Transverse colon (tissue), 4 donors: ENCODE data around the gene PTPN4.
"Not testable (repeated sequence)": the region's sequence is repeated elsewhere in the genome, so short reads cannot be mapped to it uniquely, and the experiment has no call there.

Experiments
- POLR2A ChIP-seq: fragments of 450-650 bp; IDR thresholded peaks from one replicate; pipeline ENCODE4 v1.6.1; 2016; ENCODE audit warnings: antibody characterized with exemption, mild to moderate bottlenecking, moderate library complexity
- POLR2AphosphoS5 ChIP-seq, 3 donors: sonication (generic); formaldehyde crosslinking; IDR thresholded peaks; one replicate each; pipeline ENCODE4 v1.6.1; 2016; ENCODE audit warnings: antibody characterized with exemption in 3 of 3
- TF ChIP-seq, protein P1 (sequence below), 5 experiments: fragments of 200-600 bp in 3 of 5; fragments of 450-650 bp in 2 of 5; sonication (generic) in 3 of 5; IDR thresholded peaks; 1 replicate in 2 of 5; 2 replicates in 3 of 5; pipeline ENCODE4 v1.5.1; 2016 to 2017; ENCODE audit warnings: antibody characterized with exemption in 5 of 5, inconsistent platforms in 3 of 5, mild to moderate bottlenecking in 2 of 5, moderate library complexity in 1 of 5

DNA sequence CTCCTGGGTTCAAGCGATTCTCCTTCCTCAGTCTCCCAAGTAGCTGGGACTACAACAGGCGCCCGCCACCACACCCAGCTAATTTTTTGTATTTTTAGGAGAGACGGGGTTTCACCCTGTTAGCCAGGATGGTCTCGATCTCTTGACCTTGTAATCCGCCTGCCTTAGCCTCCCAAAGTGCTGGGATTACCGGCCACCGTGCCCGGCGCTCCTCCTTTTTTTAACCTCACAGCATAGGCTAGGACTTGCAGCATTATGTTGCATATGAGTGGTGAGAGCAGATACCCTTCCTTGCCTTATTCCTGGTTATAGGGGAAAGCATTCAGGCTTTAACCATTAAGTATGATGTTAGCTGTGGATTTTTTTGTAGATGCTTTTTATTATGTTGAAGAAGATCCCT is 42.3 kb downstream of the PTPN4 start:
- TF ChIP-seq, protein P1, sequence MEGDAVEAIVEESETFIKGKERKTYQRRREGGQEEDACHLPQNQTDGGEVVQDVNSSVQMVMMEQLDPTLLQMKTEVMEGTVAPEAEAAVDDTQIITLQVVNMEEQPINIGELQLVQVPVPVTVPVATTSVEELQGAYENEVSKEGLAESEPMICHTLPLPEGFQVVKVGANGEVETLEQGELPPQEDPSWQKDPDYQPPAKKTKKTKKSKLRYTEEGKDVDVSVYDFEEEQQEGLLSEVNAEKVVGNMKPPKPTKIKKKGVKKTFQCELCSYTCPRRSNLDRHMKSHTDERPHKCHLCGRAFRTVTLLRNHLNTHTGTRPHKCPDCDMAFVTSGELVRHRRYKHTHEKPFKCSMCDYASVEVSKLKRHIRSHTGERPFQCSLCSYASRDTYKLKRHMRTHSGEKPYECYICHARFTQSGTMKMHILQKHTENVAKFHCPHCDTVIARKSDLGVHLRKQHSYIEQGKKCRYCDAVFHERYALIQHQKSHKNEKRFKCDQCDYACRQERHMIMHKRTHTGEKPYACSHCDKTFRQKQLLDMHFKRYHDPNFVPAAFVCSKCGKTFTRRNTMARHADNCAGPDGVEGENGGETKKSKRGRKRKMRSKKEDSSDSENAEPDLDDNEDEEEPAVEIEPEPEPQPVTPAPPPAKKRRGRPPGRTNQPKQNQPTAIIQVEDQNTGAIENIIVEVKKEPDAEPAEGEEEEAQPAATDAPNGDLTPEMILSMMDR (IDR thresholded peaks at IDR 0.05): not testable (repeated sequence)
- TF ChIP-seq POLR2A; POLR2AphosphoS5 (IDR thresholded peaks at IDR 0.05): not testable (repeated sequence)
